GM12878 (cell line): ENCODE data around the gene MAMLD1. TPM values are rescaled to one million over a fixed set of nuclear protein-coding genes. Genes with fewer than 3 reads are reported as not detected.

Source experiments
- ATAC-seq: fragments of 200-7000 bp; cut with Tn5 transposase; 3 replicates; pipeline ENCODE4 v1.9.1; 2020; ENCODE audit warnings: mild to moderate bottlenecking, moderate library complexity
- BruUV-seq: library from RNA; stranded (reverse); fragments of 400-500 nt; replicated peaks from 2 replicates; lab custom pipeline; 2021; lab: Mats Ljungman, UMichigan
- CTCF ChIA-PET: fragments of 300-600 bp; sonication (Branson Sonifier 250); formaldehyde crosslinking; extraction: SDS; loops from one replicate; lab custom pipeline; 2021; ENCODE audit warnings: inconsistent platforms; lab: Yijun Ruan, JAX
- POLR2A ChIA-PET: fragments of 350-600 bp; formaldehyde crosslinking; extraction: SDS; loops from one replicate; lab custom pipeline; 2021; ENCODE audit warnings: inconsistent platforms; lab: Charles Lee
- RAD21 ChIA-PET: fragments of 300-600 bp; sonication (Branson Sonifier 250); formaldehyde crosslinking; loops from one replicate; lab custom pipeline; 2023; ENCODE audit warnings: antibody characterized with exemption; ENCODE audit not compliant: unreplicated experiment; lab: Charles Lee
- SMC1A ChIA-PET: fragments of 300-600 bp; sonication (Branson Sonifier 250); formaldehyde crosslinking; loops from one replicate; lab custom pipeline; 2023; ENCODE audit not compliant: unreplicated experiment, uncharacterized antibody; lab: Charles Lee
- DNase-seq: peaks from one replicate; pipeline ENCODE4 v3.0.0-alpha.2; 2011; ENCODE audit warnings: low read depth, low spot score
- FAIRE-seq: peaks from 3 replicates; lab custom pipeline; 2011; peaks lifted over from hg19 to GRCh38; lab: Jason Lieb, UNC
- H2AFZ ChIP-seq: 2 replicates; pipeline ENCODE4 v1.6.0; 2011; ENCODE audit warnings: low read depth, low read length, control low read depth; ENCODE audit not compliant: control insufficient read depth
- H3K27ac ChIP-seq: 2 replicates; pipeline ENCODE4 v1.5.1; 2011; ENCODE audit warnings: control low read depth; ENCODE audit not compliant: control insufficient read depth, insufficient read depth
- H3K27me3 ChIP-seq, 2 experiments: replicated peaks in 1 of 2; 2 replicates each; pipeline versions ENCODE4 v1.6.0 to v1.6.1; 2011; ENCODE audit warnings: low read length in 1 of 2; ENCODE audit not compliant: control insufficient read depth in 2 of 2, insufficient read depth in 2 of 2
- H3K36me3 ChIP-seq, 2 experiments: 2 replicates each; pipeline ENCODE4 v1.5.1; 2011; ENCODE audit warnings: low read length in 1 of 2; ENCODE audit not compliant: control insufficient read depth in 2 of 2, insufficient read depth in 2 of 2
- H3K4me1 ChIP-seq: 2 replicates; pipeline ENCODE4 v1.6.1; 2011; ENCODE audit warnings: mild to moderate bottlenecking, low read length, moderate library complexity, mixed read lengths; ENCODE audit not compliant: control insufficient read depth, insufficient read depth
- H3K4me2 ChIP-seq: 2 replicates; pipeline ENCODE4 v1.6.0; 2011; ENCODE audit warnings: control low read depth; ENCODE audit not compliant: control insufficient read depth, insufficient read depth
- H3K4me3 ChIP-seq: fragments of 200-600 bp; sonication (generic); 2 replicates; pipeline ENCODE4 v1.5.1; 2016
- H3K79me2 ChIP-seq: 2 replicates; pipeline ENCODE4 v1.6.0; 2011; ENCODE audit warnings: low read length; ENCODE audit not compliant: control insufficient read depth, insufficient read depth
- H3K9ac ChIP-seq: 2 replicates; pipeline ENCODE4 v1.8.0; 2011; ENCODE audit warnings: low read length, control low read depth, mixed read lengths; ENCODE audit not compliant: control insufficient read depth, insufficient read depth
- H3K9me3 ChIP-seq: replicated peaks from 3 replicates; pipeline ENCODE4 v1.5.1; 2011; ENCODE audit warnings: mild to moderate bottlenecking, low read length; ENCODE audit not compliant: control insufficient read depth, insufficient read depth
- H4K20me1 ChIP-seq: 2 replicates; pipeline ENCODE4 v1.6.0; 2011; ENCODE audit not compliant: control insufficient read depth, insufficient read depth
- BACH1 ChIP-seq: fragments of 450-650 bp; IDR thresholded peaks from 2 replicates; pipeline ENCODE4 v1.6.1; 2017; ENCODE audit warnings: mild to moderate bottlenecking, borderline replicate concordance
- BMI1 ChIP-seq: fragments of 450-650 bp; IDR thresholded peaks from 2 replicates; pipeline ENCODE4 v1.6.1; 2016; ENCODE audit warnings: mild to moderate bottlenecking, moderate library complexity, borderline replicate concordance
- CHD1 ChIP-seq: IDR thresholded peaks from 2 replicates; pipeline ENCODE4 v1.6.1; 2012; ENCODE audit warnings: low read depth, low read length, improper control_type of control experiment
- CREM ChIP-seq: IDR thresholded peaks from 2 replicates; pipeline ENCODE4 v1.6.1; 2014; ENCODE audit warnings: antibody characterized with exemption, low read depth
- LARP7 ChIP-seq: fragments of 450-650 bp; IDR thresholded peaks from 2 replicates; pipeline ENCODE4 v1.6.1; 2017; ENCODE audit warnings: mild to moderate bottlenecking
- SRF ChIP-seq, 2 experiments: IDR thresholded peaks; 2 replicates each; pipeline ENCODE4 v1.6.1; 2011; ENCODE audit warnings: low read depth in 2 of 2, low read length in 2 of 2, mild to moderate bottlenecking in 1 of 2, moderate library complexity in 1 of 2
- SUZ12 ChIP-seq: fragments of 200-600 bp; sonication (generic); IDR thresholded peaks from one replicate; pipeline ENCODE4 v1.6.1; 2018; ENCODE audit warnings: antibody characterized with exemption, mild to moderate bottlenecking; ENCODE audit not compliant: unreplicated experiment
- WRNIP1 ChIP-seq: IDR thresholded peaks from 2 replicates; pipeline ENCODE4 v1.6.1; 2011; ENCODE audit warnings: low read depth, low read length, improper control_type of control experiment, borderline replicate concordance
- in situ Hi-C: fragments of 300-500 bp; cut with MboI; formaldehyde crosslinking; loops from 9 replicates; pipeline ENCODE4 v1.14.3; 2018; ENCODE audit warnings: mixed read lengths
- intact Hi-C: fragments of 100-400 bp; cut with micrococcal nuclease; formaldehyde crosslinking; loops from one replicate; pipeline ENCODE4 v1.14.2; 2022; ENCODE audit not compliant: unreplicated experiment
- polyA plus RNA-seq, 11 experiments: library from polyadenylated mRNA; depleted of rRNA in 4 of 11; unstranded in 6 of 11; stranded (reverse) in 5 of 11; fragments of >200 nt; fragmentation: Nextera tagmentation in 4 of 11; fragmentation: Illumina TruSeq in 1 of 11; extraction: Ambion mirVana in 4 of 11; extraction: Trizol in 1 of 11; gene quantifications; 1 replicate in 1 of 11; 2 replicates in 10 of 11; pipeline versions ENCODE4 v1.2.1 to v1.2.3, GENCODE V29; 2011 to 2016; ENCODE audit warnings: inconsistent platforms in 2 of 11, missing spikeins in 2 of 11, low read depth in 1 of 11
- total RNA-seq, 4 experiments: library from RNA; depleted of rRNA in 3 of 4; stranded (reverse); fragments of >200 nt in 3 of 4; fragmentation: Illumina TruSeq in 1 of 4; extraction: Trizol in 1 of 4; gene quantifications; 2 replicates each; pipeline versions ENCODE4 v1.2.1 to v1.2.3, GENCODE V29; 2013 to 2021
- TF ChIP-seq, protein P1 (sequence below): fragments of 450-650 bp; formaldehyde crosslinking; IDR thresholded peaks from 2 replicates; pipeline ENCODE4 v1.5.0; 2022; ENCODE audit warnings: mild to moderate bottlenecking, missing genetic modification characterization
- TF ChIP-seq, protein P2 (sequence below): fragments of 150-350 bp; IDR thresholded peaks from 2 replicates; pipeline ENCODE4 v1.6.1; 2016; ENCODE audit warnings: low read depth, low read length
- TF ChIP-seq, protein P3 (sequence below): fragments of 450-650 bp; IDR thresholded peaks from 2 replicates; pipeline ENCODE4 v1.6.1; 2017; ENCODE audit warnings: borderline replicate concordance
- TF ChIP-seq, protein P4 (sequence below): fragments of 450-650 bp; conservative IDR thresholded peaks from 2 replicates; pipeline ENCODE4 v1.6.1; 2017; ENCODE audit warnings: mild to moderate bottlenecking, moderate library complexity
- TF ChIP-seq, protein P5 (sequence below): IDR thresholded peaks from 2 replicates; pipeline ENCODE4 v1.6.1; 2011; ENCODE audit warnings: low read depth, mild to moderate bottlenecking, low read length, moderate library complexity, borderline replicate concordance; ENCODE audit errors: extremely low read depth

Gene MAMLD1
- total and polyA plus RNA-seq, 10 of the 15 experiments (the other 5 are each of a cell fraction or from before 2014, with no cell fraction given) = 0.03 to 0.05 TPM; not detected in 8

DNA sequence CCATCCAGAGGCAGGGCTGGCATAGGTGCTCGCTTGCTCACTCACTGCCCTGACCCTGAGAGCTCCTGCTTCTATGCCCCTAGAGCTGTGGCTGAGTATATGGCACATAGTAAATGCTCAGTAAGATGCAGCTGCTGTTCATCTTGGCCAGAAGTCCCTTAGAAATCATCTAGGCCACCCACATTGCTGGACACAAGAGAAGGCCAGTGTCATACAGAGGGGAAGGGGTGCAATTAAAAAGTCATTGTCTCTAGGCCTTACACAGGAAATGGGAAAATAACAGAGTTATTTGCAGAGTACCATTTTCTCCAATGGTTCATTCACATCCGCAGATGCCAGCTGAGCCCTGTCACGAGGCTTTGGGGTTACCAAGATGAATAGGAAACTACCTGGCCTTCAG lies 88.8 kb downstream of the MAMLD1 start (continued):
- no peak for TF ChIP-seq BMI1
- TF ChIP-seq LARP7 = no peak
- TF ChIP-seq, protein P1, sequence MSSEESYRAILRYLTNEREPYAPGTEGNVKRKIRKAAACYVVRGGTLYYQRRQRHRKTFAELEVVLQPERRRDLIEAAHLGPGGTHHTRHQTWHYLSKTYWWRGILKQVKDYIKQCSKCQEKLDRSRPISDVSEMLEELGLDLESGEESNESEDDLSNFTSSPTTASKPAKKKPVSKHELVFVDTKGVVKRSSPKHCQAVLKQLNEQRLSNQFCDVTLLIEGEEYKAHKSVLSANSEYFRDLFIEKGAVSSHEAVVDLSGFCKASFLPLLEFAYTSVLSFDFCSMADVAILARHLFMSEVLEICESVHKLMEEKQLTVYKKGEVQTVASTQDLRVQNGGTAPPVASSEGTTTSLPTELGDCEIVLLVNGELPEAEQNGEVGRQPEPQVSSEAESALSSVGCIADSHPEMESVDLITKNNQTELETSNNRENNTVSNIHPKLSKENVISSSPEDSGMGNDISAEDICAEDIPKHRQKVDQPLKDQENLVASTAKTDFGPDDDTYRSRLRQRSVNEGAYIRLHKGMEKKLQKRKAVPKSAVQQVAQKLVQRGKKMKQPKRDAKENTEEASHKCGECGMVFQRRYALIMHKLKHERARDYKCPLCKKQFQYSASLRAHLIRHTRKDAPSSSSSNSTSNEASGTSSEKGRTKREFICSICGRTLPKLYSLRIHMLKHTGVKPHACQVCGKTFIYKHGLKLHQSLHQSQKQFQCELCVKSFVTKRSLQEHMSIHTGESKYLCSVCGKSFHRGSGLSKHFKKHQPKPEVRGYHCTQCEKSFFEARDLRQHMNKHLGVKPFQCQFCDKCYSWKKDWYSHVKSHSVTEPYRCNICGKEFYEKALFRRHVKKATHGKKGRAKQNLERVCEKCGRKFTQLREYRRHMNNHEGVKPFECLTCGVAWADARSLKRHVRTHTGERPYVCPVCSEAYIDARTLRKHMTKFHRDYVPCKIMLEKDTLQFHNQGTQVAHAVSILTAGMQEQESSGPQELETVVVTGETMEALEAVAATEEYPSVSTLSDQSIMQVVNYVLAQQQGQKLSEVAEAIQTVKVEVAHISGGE (CRISPR knock-in tag) = no peak

DNA sequence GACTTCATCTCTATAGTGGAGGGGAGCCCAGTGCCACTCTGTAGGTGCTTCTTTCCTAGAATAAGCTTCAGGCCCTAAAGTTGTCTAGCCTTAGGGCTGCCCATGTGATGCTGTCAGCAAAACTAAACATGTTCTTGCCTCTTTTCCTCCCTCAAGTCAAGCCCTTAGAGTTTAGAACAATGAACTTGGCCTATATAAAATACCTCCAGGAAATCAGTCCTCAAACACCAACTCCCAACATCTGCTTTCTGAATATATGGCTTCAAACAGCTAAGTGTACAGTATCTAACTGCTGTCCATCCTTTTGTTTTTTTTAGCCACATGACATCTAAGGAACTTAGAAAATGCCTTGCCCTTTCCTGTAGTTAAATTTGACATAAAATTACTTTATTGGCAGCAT lies 91.0 kb downstream of the MAMLD1 start:
- no peak overlapping the region for H3K9ac ChIP-seq
- RAD21 ChIA-PET = no interaction called here
- H3K27me3 ChIP-seq = no peaks in the 10 kb centered on the region
- POLR2A ChIA-PET = no interaction called here
- H3K4me3 ChIP-seq = no peak overlapping the region
- DNase-seq (no peak), FAIRE-seq (no peak), ATAC-seq (no peak)
- H3K4me1 ChIP-seq = no peaks in the 10 kb centered on the region
- no peak overlapping the region for H3K4me2 ChIP-seq
- in situ Hi-C loops = no loop called here
- H3K79me2 ChIP-seq = no peaks in the 10 kb centered on the region
- H2AFZ ChIP-seq = no peak overlapping the region
- no peaks in the 10 kb centered on the region for H3K9me3 ChIP-seq
- SMC1A ChIA-PET = no interaction called here
- intact Hi-C loops = no loop called here
- H3K36me3 ChIP-seq = no peaks in the 10 kb centered on the region
- H3K27ac ChIP-seq = no peak overlapping the region
- CTCF ChIA-PET = no interaction called here
- BruUV-seq = no TSS peak
- no peaks in the 10 kb centered on the region for H4K20me1 ChIP-seq
- TF ChIP-seq, protein P2, sequence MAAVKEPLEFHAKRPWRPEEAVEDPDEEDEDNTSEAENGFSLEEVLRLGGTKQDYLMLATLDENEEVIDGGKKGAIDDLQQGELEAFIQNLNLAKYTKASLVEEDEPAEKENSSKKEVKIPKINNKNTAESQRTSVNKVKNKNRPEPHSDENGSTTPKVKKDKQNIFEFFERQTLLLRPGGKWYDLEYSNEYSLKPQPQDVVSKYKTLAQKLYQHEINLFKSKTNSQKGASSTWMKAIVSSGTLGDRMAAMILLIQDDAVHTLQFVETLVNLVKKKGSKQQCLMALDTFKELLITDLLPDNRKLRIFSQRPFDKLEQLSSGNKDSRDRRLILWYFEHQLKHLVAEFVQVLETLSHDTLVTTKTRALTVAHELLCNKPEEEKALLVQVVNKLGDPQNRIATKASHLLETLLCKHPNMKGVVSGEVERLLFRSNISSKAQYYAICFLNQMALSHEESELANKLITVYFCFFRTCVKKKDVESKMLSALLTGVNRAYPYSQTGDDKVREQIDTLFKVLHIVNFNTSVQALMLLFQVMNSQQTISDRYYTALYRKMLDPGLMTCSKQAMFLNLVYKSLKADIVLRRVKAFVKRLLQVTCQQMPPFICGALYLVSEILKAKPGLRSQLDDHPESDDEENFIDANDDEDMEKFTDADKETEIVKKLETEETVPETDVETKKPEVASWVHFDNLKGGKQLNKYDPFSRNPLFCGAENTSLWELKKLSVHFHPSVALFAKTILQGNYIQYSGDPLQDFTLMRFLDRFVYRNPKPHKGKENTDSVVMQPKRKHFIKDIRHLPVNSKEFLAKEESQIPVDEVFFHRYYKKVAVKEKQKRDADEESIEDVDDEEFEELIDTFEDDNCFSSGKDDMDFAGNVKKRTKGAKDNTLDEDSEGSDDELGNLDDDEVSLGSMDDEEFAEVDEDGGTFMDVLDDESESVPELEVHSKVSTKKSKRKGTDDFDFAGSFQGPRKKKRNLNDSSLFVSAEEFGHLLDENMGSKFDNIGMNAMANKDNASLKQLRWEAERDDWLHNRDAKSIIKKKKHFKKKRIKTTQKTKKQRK = no peak
- TF ChIP-seq CREM (no peak), WRNIP1 (no peak), BACH1 (no peak), SUZ12 (no peak), CHD1 (no peak), SRF (IDR thresholded peaks at IDR 0.05; ENCODE audit: low read depth in 2 of 2, low read length in 2 of 2) (no peak)
- TF ChIP-seq, protein P3, sequence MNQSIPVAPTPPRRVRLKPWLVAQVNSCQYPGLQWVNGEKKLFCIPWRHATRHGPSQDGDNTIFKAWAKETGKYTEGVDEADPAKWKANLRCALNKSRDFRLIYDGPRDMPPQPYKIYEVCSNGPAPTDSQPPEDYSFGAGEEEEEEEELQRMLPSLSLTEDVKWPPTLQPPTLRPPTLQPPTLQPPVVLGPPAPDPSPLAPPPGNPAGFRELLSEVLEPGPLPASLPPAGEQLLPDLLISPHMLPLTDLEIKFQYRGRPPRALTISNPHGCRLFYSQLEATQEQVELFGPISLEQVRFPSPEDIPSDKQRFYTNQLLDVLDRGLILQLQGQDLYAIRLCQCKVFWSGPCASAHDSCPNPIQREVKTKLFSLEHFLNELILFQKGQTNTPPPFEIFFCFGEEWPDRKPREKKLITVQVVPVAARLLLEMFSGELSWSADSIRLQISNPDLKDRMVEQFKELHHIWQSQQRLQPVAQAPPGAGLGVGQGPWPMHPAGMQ = no peak
- TF ChIP-seq, protein P4, sequence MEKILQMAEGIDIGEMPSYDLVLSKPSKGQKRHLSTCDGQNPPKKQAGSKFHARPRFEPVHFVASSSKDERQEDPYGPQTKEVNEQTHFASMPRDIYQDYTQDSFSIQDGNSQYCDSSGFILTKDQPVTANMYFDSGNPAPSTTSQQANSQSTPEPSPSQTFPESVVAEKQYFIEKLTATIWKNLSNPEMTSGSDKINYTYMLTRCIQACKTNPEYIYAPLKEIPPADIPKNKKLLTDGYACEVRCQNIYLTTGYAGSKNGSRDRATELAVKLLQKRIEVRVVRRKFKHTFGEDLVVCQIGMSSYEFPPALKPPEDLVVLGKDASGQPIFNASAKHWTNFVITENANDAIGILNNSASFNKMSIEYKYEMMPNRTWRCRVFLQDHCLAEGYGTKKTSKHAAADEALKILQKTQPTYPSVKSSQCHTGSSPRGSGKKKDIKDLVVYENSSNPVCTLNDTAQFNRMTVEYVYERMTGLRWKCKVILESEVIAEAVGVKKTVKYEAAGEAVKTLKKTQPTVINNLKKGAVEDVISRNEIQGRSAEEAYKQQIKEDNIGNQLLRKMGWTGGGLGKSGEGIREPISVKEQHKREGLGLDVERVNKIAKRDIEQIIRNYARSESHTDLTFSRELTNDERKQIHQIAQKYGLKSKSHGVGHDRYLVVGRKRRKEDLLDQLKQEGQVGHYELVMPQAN = no peak
- TF ChIP-seq, protein P5, sequence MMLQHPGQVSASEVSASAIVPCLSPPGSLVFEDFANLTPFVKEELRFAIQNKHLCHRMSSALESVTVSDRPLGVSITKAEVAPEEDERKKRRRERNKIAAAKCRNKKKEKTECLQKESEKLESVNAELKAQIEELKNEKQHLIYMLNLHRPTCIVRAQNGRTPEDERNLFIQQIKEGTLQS = no peak
